GM12878 (cell line): ENCODE data around the gene STX1A. TPM values are rescaled to one million over a fixed set of nuclear protein-coding genes. Genes with fewer than 3 reads are reported as not detected.

Source experiments
- ATAC-seq: fragments of 200-7000 bp; cut with Tn5 transposase; 3 replicates; pipeline ENCODE4 v1.9.1; 2020; ENCODE audit warnings: mild to moderate bottlenecking, moderate library complexity
- BruUV-seq: library from RNA; stranded (reverse); fragments of 400-500 nt; replicated peaks from 2 replicates; lab custom pipeline; 2021; lab: Mats Ljungman, UMichigan
- CTCF ChIA-PET: fragments of 300-600 bp; sonication (Branson Sonifier 250); formaldehyde crosslinking; extraction: SDS; loops from one replicate; lab custom pipeline; 2021; ENCODE audit warnings: inconsistent platforms; lab: Yijun Ruan, JAX
- POLR2A ChIA-PET: fragments of 350-600 bp; formaldehyde crosslinking; extraction: SDS; loops from one replicate; lab custom pipeline; 2021; ENCODE audit warnings: inconsistent platforms; lab: Charles Lee
- RAD21 ChIA-PET: fragments of 300-600 bp; sonication (Branson Sonifier 250); formaldehyde crosslinking; loops from one replicate; lab custom pipeline; 2023; ENCODE audit warnings: antibody characterized with exemption; ENCODE audit not compliant: unreplicated experiment; lab: Charles Lee
- SMC1A ChIA-PET: fragments of 300-600 bp; sonication (Branson Sonifier 250); formaldehyde crosslinking; loops from one replicate; lab custom pipeline; 2023; ENCODE audit not compliant: unreplicated experiment, uncharacterized antibody; lab: Charles Lee
- DNase-seq: peaks from one replicate; pipeline ENCODE4 v3.0.0-alpha.2; 2011; ENCODE audit warnings: low read depth, low spot score
- FAIRE-seq: peaks from 3 replicates; lab custom pipeline; 2011; peaks lifted over from hg19 to GRCh38; lab: Jason Lieb, UNC
- H2AFZ ChIP-seq: 2 replicates; pipeline ENCODE4 v1.6.0; 2011; ENCODE audit warnings: low read depth, low read length, control low read depth; ENCODE audit not compliant: control insufficient read depth
- H3K27ac ChIP-seq: 2 replicates; pipeline ENCODE4 v1.5.1; 2011; ENCODE audit warnings: control low read depth; ENCODE audit not compliant: control insufficient read depth, insufficient read depth
- H3K27me3 ChIP-seq, 2 experiments: replicated peaks in 1 of 2; 2 replicates each; pipeline versions ENCODE4 v1.6.0 to v1.6.1; 2011; ENCODE audit warnings: low read length in 1 of 2; ENCODE audit not compliant: control insufficient read depth in 2 of 2, insufficient read depth in 2 of 2
- H3K36me3 ChIP-seq, 2 experiments: 2 replicates each; pipeline ENCODE4 v1.5.1; 2011; ENCODE audit warnings: low read length in 1 of 2; ENCODE audit not compliant: control insufficient read depth in 2 of 2, insufficient read depth in 2 of 2
- H3K4me1 ChIP-seq: 2 replicates; pipeline ENCODE4 v1.6.1; 2011; ENCODE audit warnings: mild to moderate bottlenecking, low read length, moderate library complexity, mixed read lengths; ENCODE audit not compliant: control insufficient read depth, insufficient read depth
- H3K4me2 ChIP-seq: 2 replicates; pipeline ENCODE4 v1.6.0; 2011; ENCODE audit warnings: control low read depth; ENCODE audit not compliant: control insufficient read depth, insufficient read depth
- H3K4me3 ChIP-seq: fragments of 200-600 bp; sonication (generic); 2 replicates; pipeline ENCODE4 v1.5.1; 2016
- H3K79me2 ChIP-seq: 2 replicates; pipeline ENCODE4 v1.6.0; 2011; ENCODE audit warnings: low read length; ENCODE audit not compliant: control insufficient read depth, insufficient read depth
- H3K9ac ChIP-seq: 2 replicates; pipeline ENCODE4 v1.8.0; 2011; ENCODE audit warnings: low read length, control low read depth, mixed read lengths; ENCODE audit not compliant: control insufficient read depth, insufficient read depth
- H3K9me3 ChIP-seq: replicated peaks from 3 replicates; pipeline ENCODE4 v1.5.1; 2011; ENCODE audit warnings: mild to moderate bottlenecking, low read length; ENCODE audit not compliant: control insufficient read depth, insufficient read depth
- H4K20me1 ChIP-seq: 2 replicates; pipeline ENCODE4 v1.6.0; 2011; ENCODE audit not compliant: control insufficient read depth, insufficient read depth
- BACH1 ChIP-seq: fragments of 450-650 bp; IDR thresholded peaks from 2 replicates; pipeline ENCODE4 v1.6.1; 2017; ENCODE audit warnings: mild to moderate bottlenecking, borderline replicate concordance
- KLF5 ChIP-seq: fragments of 450-650 bp; IDR thresholded peaks from 2 replicates; pipeline ENCODE4 v1.6.1; 2014; ENCODE audit warnings: mild to moderate bottlenecking; ENCODE audit not compliant: partially characterized antibody
- LARP7 ChIP-seq: fragments of 450-650 bp; IDR thresholded peaks from 2 replicates; pipeline ENCODE4 v1.6.1; 2017; ENCODE audit warnings: mild to moderate bottlenecking
- NR2C1 ChIP-seq: fragments of 450-650 bp; IDR thresholded peaks from 2 replicates; pipeline ENCODE4 v1.6.1; 2017; ENCODE audit warnings: antibody characterized with exemption, mild to moderate bottlenecking, moderate library complexity
- RBBP5 ChIP-seq: fragments of 200-600 bp; sonication (generic); conservative IDR thresholded peaks from 2 replicates; pipeline ENCODE4 v1.6.1; 2016
- RELB ChIP-seq: fragments of 450-650 bp; IDR thresholded peaks from 2 replicates; pipeline ENCODE4 v1.6.1; 2017; ENCODE audit warnings: low read depth, mild to moderate bottlenecking, moderate library complexity
- SUZ12 ChIP-seq: fragments of 200-600 bp; sonication (generic); IDR thresholded peaks from one replicate; pipeline ENCODE4 v1.6.1; 2018; ENCODE audit warnings: antibody characterized with exemption, mild to moderate bottlenecking; ENCODE audit not compliant: unreplicated experiment
- TBL1XR1 ChIP-seq: IDR thresholded peaks from 2 replicates; pipeline ENCODE4 v1.6.1; 2012; ENCODE audit warnings: low read depth, low read length, improper control_type of control experiment
- ZNF384 ChIP-seq: IDR thresholded peaks from 2 replicates; pipeline ENCODE4 v1.6.1; 2012; ENCODE audit warnings: low read depth, mild to moderate bottlenecking, low read length, improper control_type of control experiment, borderline replicate concordance
- WGBS: methylation state at CpG from one replicate; pipeline ENCODE4 v1.1.6; 2016; ENCODE audit warnings: low lambda C conversion rate; ENCODE audit not compliant: insufficient replicate concordance, insufficient coverage; ENCODE audit errors: missing lambda C conversion rate; 5-methylcytosine and 5-hydroxymethylcytosine counted together
- in situ Hi-C: fragments of 300-500 bp; cut with MboI; formaldehyde crosslinking; loops from 9 replicates; pipeline ENCODE4 v1.14.3; 2018; ENCODE audit warnings: mixed read lengths
- intact Hi-C: fragments of 100-400 bp; cut with micrococcal nuclease; formaldehyde crosslinking; loops from one replicate; pipeline ENCODE4 v1.14.2; 2022; ENCODE audit not compliant: unreplicated experiment
- polyA plus RNA-seq, 11 experiments: library from polyadenylated mRNA; depleted of rRNA in 4 of 11; unstranded in 6 of 11; stranded (reverse) in 5 of 11; fragments of >200 nt; fragmentation: Nextera tagmentation in 4 of 11; fragmentation: Illumina TruSeq in 1 of 11; extraction: Ambion mirVana in 4 of 11; extraction: Trizol in 1 of 11; gene quantifications; 1 replicate in 1 of 11; 2 replicates in 10 of 11; pipeline versions ENCODE4 v1.2.1 to v1.2.3, GENCODE V29; 2011 to 2016; ENCODE audit warnings: inconsistent platforms in 2 of 11, missing spikeins in 2 of 11, low read depth in 1 of 11
- total RNA-seq, 4 experiments: library from RNA; depleted of rRNA in 3 of 4; stranded (reverse); fragments of >200 nt in 3 of 4; fragmentation: Illumina TruSeq in 1 of 4; extraction: Trizol in 1 of 4; gene quantifications; 2 replicates each; pipeline versions ENCODE4 v1.2.1 to v1.2.3, GENCODE V29; 2013 to 2021
- TF ChIP-seq, protein P1 (sequence below): fragments of 450-650 bp; IDR thresholded peaks from 2 replicates; pipeline ENCODE4 v1.6.1; 2017; ENCODE audit warnings: antibody characterized with exemption, mild to moderate bottlenecking, moderate library complexity
- TF ChIP-seq, protein P2 (sequence below): fragments of 450-650 bp; IDR thresholded peaks from 2 replicates; pipeline ENCODE4 v1.6.1; 2018; ENCODE audit warnings: borderline replicate concordance, mild to moderate bottlenecking; ENCODE audit not compliant: partially characterized antibody

The STX1A gene
- total and polyA plus RNA-seq, 10 of the 15 experiments (the other 5 are each of a cell fraction or from before 2014, with no cell fraction given): 0.15 to 5.3 (median 2.5) TPM

GRCh38 chr7:73683788-73684693 lies 35.4 kb downstream of the STX1A start (continued):
- TF ChIP-seq LARP7 (peak; percentile 54; the same call in 1 of the 2 replicates), NR2C1 (no peak)

- peak; percentile 95 for FAIRE-seq
- Histone ChIP-seq H3K9me3 (no peaks in the 10 kb centered on the region; the same call in 2 of the 3 replicates), H3K9ac (peak within 1 kb of the TSS; percentile 98), H2AFZ (peak within 1 kb of the TSS; percentile 96), H3K4me2 (peak within 1 kb of the TSS; percentile 94), H3K4me3 (peak within 1 kb of the TSS; percentile 91), H3K4me1 (peaks cover 14% of the 10 kb centered on the region), H3K27me3 (no peaks in the 10 kb centered on the region), H3K36me3 (peaks cover 4 to 5% of the 10 kb centered on the region in 2 experiments; a peak in 3 of 4 replicates), H3K79me2 (peaks cover 46% of the 10 kb centered on the region), H3K27ac (peak within 1 kb of the TSS; percentile 81), H4K20me1 (no peaks in the 10 kb centered on the region; the same call in 1 of the 2 replicates)
- DNase-seq: peak; percentile 71
- ChIA-PET CTCF (no interaction called here), POLR2A (no interaction called here), SMC1A (no interaction called here), RAD21 (no interaction called here)
- ATAC-seq: peak; percentile 98
- in situ Hi-C loops: no loop called here
- intact Hi-C loops: loop anchor here (2.0 to 10.0 kb wide), 2 partner anchors 36 to 158 kb away; partner anchors contain the start of genes BAZ1B and STX1A
- BruUV-seq: TSS peak; percentile 69
- WGBS: 1% methylated on average over 68 of the region's 68 CpGs
- TF ChIP-seq KLF5: no peak
- TF ChIP-seq SUZ12: no peak
- peak; percentile 96 for TF ChIP-seq RELB
- TF ChIP-seq BACH1: peak; percentile 26; the same call in 1 of the 2 replicates
- TF ChIP-seq, protein P1, sequence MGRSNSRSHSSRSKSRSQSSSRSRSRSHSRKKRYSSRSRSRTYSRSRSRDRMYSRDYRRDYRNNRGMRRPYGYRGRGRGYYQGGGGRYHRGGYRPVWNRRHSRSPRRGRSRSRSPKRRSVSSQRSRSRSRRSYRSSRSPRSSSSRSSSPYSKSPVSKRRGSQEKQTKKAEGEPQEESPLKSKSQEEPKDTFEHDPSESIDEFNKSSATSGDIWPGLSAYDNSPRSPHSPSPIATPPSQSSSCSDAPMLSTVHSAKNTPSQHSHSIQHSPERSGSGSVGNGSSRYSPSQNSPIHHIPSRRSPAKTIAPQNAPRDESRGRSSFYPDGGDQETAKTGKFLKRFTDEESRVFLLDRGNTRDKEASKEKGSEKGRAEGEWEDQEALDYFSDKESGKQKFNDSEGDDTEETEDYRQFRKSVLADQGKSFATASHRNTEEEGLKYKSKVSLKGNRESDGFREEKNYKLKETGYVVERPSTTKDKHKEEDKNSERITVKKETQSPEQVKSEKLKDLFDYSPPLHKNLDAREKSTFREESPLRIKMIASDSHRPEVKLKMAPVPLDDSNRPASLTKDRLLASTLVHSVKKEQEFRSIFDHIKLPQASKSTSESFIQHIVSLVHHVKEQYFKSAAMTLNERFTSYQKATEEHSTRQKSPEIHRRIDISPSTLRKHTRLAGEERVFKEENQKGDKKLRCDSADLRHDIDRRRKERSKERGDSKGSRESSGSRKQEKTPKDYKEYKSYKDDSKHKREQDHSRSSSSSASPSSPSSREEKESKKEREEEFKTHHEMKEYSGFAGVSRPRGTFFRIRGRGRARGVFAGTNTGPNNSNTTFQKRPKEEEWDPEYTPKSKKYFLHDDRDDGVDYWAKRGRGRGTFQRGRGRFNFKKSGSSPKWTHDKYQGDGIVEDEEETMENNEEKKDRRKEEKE: no peak
- TF ChIP-seq, protein P2, sequence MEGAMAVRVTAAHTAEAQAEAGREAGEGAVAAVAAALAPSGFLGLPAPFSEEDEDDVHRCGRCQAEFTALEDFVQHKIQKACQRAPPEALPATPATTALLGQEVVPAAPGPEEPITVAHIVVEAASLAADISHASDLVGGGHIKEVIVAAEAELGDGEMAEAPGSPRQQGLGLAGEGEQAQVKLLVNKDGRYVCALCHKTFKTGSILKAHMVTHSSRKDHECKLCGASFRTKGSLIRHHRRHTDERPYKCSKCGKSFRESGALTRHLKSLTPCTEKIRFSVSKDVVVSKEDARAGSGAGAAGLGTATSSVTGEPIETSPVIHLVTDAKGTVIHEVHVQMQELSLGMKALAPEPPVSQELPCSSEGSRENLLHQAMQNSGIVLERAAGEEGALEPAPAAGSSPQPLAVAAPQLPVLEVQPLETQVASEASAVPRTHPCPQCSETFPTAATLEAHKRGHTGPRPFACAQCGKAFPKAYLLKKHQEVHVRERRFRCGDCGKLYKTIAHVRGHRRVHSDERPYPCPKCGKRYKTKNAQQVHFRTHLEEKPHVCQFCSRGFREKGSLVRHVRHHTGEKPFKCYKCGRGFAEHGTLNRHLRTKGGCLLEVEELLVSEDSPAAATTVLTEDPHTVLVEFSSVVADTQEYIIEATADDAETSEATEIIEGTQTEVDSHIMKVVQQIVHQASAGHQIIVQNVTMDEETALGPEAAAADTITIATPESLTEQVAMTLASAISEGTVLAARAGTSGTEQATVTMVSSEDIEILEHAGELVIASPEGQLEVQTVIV: no peak
- TF ChIP-seq RBBP5: no peak
- no peak for TF ChIP-seq ZNF384
- TF ChIP-seq TBL1XR1: no peak
Measured at GRCh38 chr7:73683056-73683787, 36.2 kb downstream of the STX1A start, which contains the start of the genes BUD23 and DNAJC30. Gene BUD23, plus strand, starts transcription at chr7:73683597. Its CDS starts 29 bp downstream, at chr7:73683626. Gene DNAJC30, minus strand, starts transcription at chr7:73683453. Its CDS starts 30 bp downstream, at chr7:73683423.
